Left ventricle myocardium inferior (tissue), 1 donor: ENCODE measurements around the gene LMNTD2. TPM values are rescaled to one million over a fixed set of nuclear protein-coding genes. Genes with fewer than 3 reads are reported as not detected.

Experiments
- DNase-seq: peaks from one replicate; pipeline ENCODE4 v3.0.0-alpha.2; 2020
- H3K27ac ChIP-seq: fragments of 200-600 bp; replicated peaks from 2 replicates; pipeline ENCODE4 v1.8.0; 2021
- H3K27me3 ChIP-seq: fragments of 200-600 bp; 2 replicates; pipeline ENCODE4 v1.8.0; 2021; ENCODE audit warnings: low read depth
- H3K36me3 ChIP-seq: fragments of 200-600 bp; 2 replicates; pipeline ENCODE4 v1.8.0; 2021
- H3K4me1 ChIP-seq: fragments of 200-600 bp; 2 replicates; pipeline ENCODE4 v1.8.0; 2021
- H3K4me3 ChIP-seq: fragments of 200-600 bp; 2 replicates; pipeline ENCODE4 v1.8.0; 2021; ENCODE audit warnings: mild to moderate bottlenecking, moderate library complexity
- H3K9me3 ChIP-seq: fragments of 200-600 bp; replicated peaks from 2 replicates; pipeline ENCODE4 v1.8.0; 2021
- intact Hi-C: fragments of 100-400 bp; cut with micrococcal nuclease; formaldehyde crosslinking; loops from one replicate; pipeline ENCODE4 v1.11.0; 2022
- total RNA-seq: library from RNA; stranded (reverse); fragmentation: NEBNext Ultra II Directional; extraction: Animal tissue kit (Norgen Biotek cat#: 25700); gene quantifications from one replicate; pipeline ENCODE4 v1.2.1, GENCODE V29; 2021
- TF ChIP-seq, protein P1 (sequence below): fragments of 200-600 bp; IDR thresholded peaks from 2 replicates; pipeline ENCODE4 v1.8.0; 2021; ENCODE audit warnings: antibody characterized with exemption, mild to moderate bottlenecking, borderline replicate concordance
- donor health status: DM: no; HTN: yes; CAD: no; lungs with severe emphysema.

Gene LMNTD2
- total RNA-seq, 1 donor from 2014 or later, result 0.52 TPM

DNA sequence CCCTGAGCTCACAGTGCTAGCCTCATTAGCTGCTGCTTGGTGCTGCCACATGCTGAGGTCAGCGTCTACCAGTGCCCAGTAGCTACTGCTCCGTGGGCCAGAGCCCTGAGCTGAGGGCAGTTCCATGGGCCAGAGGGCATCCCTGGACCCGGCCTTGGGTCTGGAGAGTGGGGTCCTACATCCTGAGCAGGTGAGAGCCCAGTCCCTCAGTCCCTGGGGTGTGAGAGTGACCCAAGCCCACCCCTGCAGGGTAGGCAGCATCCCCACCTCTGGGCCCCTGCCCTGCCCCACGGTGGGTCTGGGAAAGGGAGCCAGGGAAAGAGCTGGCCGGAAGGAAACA is 9.8 kb downstream of the LMNTD2 start:
- no peak overlapping the region for H3K27ac ChIP-seq
- TF ChIP-seq, protein P1, sequence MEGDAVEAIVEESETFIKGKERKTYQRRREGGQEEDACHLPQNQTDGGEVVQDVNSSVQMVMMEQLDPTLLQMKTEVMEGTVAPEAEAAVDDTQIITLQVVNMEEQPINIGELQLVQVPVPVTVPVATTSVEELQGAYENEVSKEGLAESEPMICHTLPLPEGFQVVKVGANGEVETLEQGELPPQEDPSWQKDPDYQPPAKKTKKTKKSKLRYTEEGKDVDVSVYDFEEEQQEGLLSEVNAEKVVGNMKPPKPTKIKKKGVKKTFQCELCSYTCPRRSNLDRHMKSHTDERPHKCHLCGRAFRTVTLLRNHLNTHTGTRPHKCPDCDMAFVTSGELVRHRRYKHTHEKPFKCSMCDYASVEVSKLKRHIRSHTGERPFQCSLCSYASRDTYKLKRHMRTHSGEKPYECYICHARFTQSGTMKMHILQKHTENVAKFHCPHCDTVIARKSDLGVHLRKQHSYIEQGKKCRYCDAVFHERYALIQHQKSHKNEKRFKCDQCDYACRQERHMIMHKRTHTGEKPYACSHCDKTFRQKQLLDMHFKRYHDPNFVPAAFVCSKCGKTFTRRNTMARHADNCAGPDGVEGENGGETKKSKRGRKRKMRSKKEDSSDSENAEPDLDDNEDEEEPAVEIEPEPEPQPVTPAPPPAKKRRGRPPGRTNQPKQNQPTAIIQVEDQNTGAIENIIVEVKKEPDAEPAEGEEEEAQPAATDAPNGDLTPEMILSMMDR, result no peak
- no peak for DNase-seq

DNA sequence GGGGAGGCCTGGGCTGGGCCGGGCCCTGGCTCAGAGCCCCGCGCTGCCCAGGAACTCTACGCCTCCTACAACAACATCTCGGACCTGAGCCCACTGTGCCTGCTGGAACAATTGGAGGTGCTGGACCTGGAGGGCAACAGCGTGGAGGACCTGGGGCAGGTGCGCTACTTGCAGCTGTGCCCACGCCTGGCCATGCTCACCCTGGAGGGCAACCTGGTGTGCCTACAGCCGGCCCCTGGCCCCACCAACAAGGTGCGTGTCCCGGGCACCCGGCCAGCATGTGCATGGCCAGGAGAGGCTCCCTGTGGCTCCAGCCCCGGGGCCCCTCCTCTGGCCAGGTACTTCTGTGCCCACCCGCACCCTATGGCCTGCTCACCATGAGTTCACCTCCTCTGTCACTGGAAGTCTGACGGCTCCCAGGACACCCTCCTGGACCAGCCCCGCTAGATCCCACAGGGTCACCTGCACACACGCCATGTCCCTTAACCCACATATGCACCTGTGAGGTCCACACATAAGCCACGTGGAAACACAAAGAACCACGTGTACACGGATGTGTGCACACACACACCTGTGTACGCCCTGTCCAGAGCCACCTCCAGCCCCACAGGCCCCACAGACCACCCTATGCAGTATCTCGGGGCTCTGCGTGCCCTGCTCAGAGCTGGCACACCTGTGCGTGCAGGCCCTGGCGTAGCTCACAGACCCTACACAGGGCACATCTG is 10.4 kb downstream of the LMNTD2 start:
- no peak for DNase-seq
- H3K4me3 ChIP-seq, result no peak overlapping the region
- H3K36me3 ChIP-seq, result no peaks in the 10 kb centered on the region
- no peaks in the 10 kb centered on the region for H3K9me3 ChIP-seq
- no peak overlapping the region for H3K27ac ChIP-seq
- peaks cover 66% of the 10 kb centered on the region for H3K27me3 ChIP-seq
- TF ChIP-seq, protein P1, result no peak
- peaks cover 8% of the 10 kb centered on the region for H3K4me1 ChIP-seq
- intact Hi-C loops, result no loop called here

More for the DNA sequence above, 9.8 kb downstream of the LMNTD2 start:
- Histone ChIP-seq H3K36me3 (no peaks in the 10 kb centered on the region), H3K4me1 (peaks cover 14% of the 10 kb centered on the region), H3K9me3 (no peaks in the 10 kb centered on the region), H3K27me3 (peaks cover 69% of the 10 kb centered on the region), H3K4me3 (no peak overlapping the region)
- intact Hi-C loops, result no loop called here

DNA sequence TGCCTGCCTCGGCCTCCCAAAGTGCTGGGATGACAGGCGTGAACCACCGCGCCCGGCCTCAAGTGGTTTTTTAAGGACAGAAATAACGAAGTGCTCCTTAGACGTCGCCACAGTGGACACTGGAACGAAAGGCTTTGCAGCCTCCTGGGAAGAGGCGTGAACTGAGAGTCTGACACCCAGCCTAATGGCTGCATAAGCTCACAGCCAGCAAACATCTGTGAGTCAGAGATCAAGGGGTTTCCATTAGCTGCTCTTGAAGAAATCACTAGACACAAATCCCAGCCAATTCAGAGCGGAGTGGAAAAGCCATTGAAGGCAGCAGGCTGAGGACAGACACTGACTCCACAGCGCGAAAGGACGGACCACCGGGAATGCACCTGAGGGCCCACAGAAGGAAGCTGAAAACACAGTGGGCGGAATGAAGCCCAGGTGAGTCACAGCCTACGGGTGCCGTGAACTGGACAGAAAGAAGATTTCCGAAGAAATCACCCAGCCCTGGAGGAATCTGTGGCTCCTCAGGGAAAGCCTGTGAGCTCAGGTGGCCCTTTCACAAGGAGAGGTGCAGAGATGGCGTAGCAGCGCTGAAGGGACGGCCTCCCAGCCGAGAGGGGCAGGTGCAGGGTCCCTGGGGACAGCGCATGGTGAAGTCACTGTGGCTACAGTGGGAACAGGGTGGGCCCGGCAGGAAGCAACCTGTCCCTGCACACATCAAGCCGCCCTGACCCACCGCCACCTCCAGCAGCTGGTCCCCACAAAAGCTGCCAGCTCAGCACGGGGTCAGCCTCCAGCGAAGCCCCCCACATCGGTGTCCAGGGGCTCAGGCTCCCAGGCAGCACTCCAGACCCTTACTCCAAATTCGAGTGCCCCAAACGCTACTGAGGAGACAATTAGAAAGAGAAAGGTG is 11.6 kb downstream of the LMNTD2 start:
- Histone ChIP-seq H3K27ac (no peak overlapping the region), H3K4me1 (no peaks in the 10 kb centered on the region), H3K27me3 (peaks cover 58% of the 10 kb centered on the region), H3K36me3 (no peaks in the 10 kb centered on the region), H3K4me3 (no peak overlapping the region), H3K9me3 (no peaks in the 10 kb centered on the region)
- intact Hi-C loops, result no loop called here
- TF ChIP-seq, protein P1, result no peak
- DNase-seq, result no peak

DNA sequence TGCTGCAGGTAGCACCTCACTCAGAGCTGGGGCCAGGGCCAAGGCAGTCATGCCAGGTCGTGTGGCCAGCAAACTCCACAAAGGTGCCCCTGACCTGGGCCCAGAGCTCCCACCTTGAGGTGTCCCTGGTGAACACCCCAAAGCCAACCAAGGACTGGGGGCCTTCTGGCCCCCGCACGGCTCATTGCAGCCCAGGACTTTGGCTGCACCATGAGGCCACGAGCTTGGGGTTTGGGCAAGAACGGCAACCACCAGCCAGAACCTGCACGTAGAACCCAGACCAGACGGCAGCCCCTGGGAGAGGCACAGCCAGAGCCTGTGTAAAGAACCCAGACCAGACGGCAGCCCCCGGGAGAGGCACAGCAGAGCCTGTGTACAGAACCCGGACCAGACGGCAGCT is 15.4 kb downstream of the LMNTD2 start:
- H3K4me3 ChIP-seq, result no peak overlapping the region
- H3K27me3 ChIP-seq, result peaks cover 29% of the 10 kb centered on the region
- no peaks in the 10 kb centered on the region for H3K36me3 ChIP-seq
- intact Hi-C loops, result no loop called here
- H3K4me1 ChIP-seq, result no peaks in the 10 kb centered on the region
- H3K27ac ChIP-seq, result no peak overlapping the region
- TF ChIP-seq, protein P1, result no peak
- H3K9me3 ChIP-seq, result no peaks in the 10 kb centered on the region
- no peak for DNase-seq

DNA sequence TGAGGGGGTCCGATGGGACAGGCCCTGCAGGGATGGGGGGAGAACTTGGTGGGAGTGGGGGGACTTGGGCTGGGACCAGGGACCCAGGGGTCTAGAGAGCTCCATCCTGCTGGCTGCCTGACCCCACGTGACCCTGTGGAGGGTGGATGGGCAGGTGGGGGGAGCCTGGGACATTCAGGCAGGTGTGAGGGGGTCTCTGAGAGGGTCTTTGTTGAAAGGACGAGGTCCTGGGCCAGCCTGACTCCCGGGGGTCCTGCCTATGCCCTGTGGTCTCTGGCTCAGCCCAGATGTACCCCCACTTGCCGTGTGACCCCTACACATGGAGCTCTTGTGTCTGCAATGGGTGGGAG is 15.7 kb downstream of the LMNTD2 start:
- H3K27ac ChIP-seq, result no peak overlapping the region
- intact Hi-C loops, result no loop called here
- no peaks in the 10 kb centered on the region for H3K4me1 ChIP-seq
- DNase-seq, result no peak
- TF ChIP-seq, protein P1, result no peak
- no peak overlapping the region for H3K4me3 ChIP-seq
- no peaks in the 10 kb centered on the region for H3K9me3 ChIP-seq
- H3K36me3 ChIP-seq, result no peaks in the 10 kb centered on the region
- H3K27me3 ChIP-seq, result peaks cover 29% of the 10 kb centered on the region
